ENCODE measurements around the gene ART4.

ART4 gene

DNA sequence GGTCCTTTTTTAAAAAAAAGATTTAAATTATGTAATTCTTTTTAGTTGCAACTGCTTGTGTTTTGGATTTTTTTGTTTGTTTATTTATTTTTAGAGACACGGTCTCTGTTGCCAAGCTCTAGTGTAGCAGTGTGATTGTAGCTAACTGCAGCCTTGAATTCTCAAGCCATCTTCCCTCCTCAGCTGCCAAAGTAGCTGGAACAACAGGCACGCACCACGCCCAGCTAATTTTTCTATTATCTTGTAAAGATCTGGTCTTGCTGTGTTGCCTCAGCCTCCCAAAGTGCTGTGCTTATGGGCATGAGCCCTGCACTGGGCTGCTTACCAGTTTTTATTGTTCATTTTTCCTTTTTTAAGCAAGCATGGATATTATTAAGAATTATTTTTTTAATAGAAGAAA is 10.6 kb upstream of the ART4 start:
- no peak for TF ChIP-seq EZH2phosphoT487 (IDR thresholded peaks at IDR 0.05; ENCODE audit: low read length)
- TF ChIP-seq, protein P1, sequence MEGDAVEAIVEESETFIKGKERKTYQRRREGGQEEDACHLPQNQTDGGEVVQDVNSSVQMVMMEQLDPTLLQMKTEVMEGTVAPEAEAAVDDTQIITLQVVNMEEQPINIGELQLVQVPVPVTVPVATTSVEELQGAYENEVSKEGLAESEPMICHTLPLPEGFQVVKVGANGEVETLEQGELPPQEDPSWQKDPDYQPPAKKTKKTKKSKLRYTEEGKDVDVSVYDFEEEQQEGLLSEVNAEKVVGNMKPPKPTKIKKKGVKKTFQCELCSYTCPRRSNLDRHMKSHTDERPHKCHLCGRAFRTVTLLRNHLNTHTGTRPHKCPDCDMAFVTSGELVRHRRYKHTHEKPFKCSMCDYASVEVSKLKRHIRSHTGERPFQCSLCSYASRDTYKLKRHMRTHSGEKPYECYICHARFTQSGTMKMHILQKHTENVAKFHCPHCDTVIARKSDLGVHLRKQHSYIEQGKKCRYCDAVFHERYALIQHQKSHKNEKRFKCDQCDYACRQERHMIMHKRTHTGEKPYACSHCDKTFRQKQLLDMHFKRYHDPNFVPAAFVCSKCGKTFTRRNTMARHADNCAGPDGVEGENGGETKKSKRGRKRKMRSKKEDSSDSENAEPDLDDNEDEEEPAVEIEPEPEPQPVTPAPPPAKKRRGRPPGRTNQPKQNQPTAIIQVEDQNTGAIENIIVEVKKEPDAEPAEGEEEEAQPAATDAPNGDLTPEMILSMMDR (IDR thresholded peaks at IDR 0.05; ENCODE audit: low read length): no peak
- TF ChIP-seq EZH2 (optimal IDR thresholded peaks at IDR 0.05; ENCODE audit: low read depth, low read length): no peak
- H3K27ac ChIP-seq (ENCODE audit: low read length): no peak overlapping the region
- H3K9ac ChIP-seq (ENCODE audit: low read length): no peak overlapping the region
- no peak overlapping the region for H3K4me3 ChIP-seq (ENCODE audit: low read length)
- no peak overlapping the region for H2AFZ ChIP-seq (ENCODE audit: low read length)
- H3K36me3 ChIP-seq (replicated peaks; ENCODE audit: insufficient read depth, low read length): no peaks in the 10 kb centered on the region
- H4K20me1 ChIP-seq (ENCODE audit: insufficient read depth, low read length): no peaks in the 10 kb centered on the region
- H3K27me3 ChIP-seq (replicated peaks; ENCODE audit: insufficient read depth, low read length): no peaks in the 10 kb centered on the region
- H3K4me2 ChIP-seq (ENCODE audit: low read depth, low read length): no peak overlapping the region
- H3K9me3 ChIP-seq (replicated peaks; ENCODE audit: insufficient read depth, low read length): no peaks in the 10 kb centered on the region
- peaks cover 16% of the 10 kb centered on the region for H3K4me1 ChIP-seq (ENCODE audit: low read length)
- H3K9me2 ChIP-seq (replicated peaks; ENCODE audit: insufficient read depth, low read length): no peaks in the 10 kb centered on the region
- no peaks in the 10 kb centered on the region for H3K79me2 ChIP-seq (ENCODE audit: low read length)
- no peak for DNase-seq
- peaks cover 11% of the 10 kb centered on the region; the same call in 1 of the 2 replicates for H3F3A ChIP-seq (ENCODE audit: insufficient read depth, low read length)

DNA sequence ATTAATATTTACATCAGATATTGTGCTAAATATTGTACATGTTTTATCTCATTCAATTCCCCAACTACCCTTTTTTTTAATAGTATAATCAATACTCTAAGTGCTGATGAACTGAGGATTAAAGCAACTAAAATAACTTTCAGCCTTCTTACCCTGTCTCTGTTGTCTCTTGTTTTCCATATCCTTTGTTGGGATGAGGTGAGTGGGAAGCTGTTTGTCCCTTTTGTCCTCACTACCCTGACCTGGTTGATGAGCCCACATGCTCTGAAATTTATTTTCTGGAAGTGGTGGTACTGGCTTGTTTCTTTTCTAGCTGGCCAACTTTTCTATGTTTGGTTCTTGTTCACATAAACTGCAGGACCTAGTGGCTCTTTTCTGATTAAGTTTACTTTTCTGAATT is 9.6 kb upstream of the ART4 start:
- no peak overlapping the region for H3K27ac ChIP-seq (ENCODE audit: low read length)
- no peak for DNase-seq

DNA sequence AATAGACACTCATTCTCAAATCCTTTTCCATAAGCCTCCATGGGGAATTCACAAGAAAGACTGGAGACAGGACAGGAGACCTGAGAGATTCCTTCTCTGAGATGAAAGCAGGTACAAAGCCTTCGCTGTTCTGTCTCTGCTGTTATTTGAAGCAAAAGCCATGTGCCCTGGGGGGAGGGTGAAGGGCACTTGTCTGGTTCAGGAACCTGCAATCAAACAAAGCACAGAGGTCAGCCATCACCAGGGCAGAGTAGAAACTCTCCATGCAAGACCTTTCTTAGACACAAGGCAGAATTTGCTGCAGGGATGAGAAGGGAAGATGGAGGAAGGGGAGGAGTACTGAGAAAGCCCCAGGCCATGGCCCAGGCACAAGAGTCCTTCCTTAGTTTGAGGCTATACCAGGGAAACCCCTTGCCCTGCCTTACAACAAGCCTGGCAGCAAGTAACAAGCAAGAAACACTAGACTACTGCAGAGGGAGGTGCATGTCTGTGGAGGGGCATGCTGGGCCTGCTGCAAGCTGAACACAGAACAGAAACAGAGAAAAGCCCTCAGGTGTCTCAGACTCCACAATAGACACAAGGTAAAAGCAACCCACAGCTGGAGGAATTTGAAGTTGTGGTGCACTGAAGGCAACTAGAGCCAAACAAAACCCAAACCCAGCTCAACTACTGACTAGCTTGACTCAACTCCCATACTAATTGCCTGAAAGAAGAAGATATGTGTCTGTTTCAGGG is 7.8 kb upstream of the ART4 start:
- peak overlapping the region; percentile 68 for H3K27ac ChIP-seq (ENCODE audit: low read length)
- no peaks in the 10 kb centered on the region for H3K9me3 ChIP-seq (replicated peaks; ENCODE audit: insufficient read depth, low read length)
- H3K9me2 ChIP-seq (replicated peaks; ENCODE audit: insufficient read depth, low read length): no peaks in the 10 kb centered on the region
- peak overlapping the region; percentile 83 for H2AFZ ChIP-seq (ENCODE audit: low read length)
- no peaks in the 10 kb centered on the region for H3K79me2 ChIP-seq (ENCODE audit: low read length)
- no peak overlapping the region for H3K4me3 ChIP-seq (ENCODE audit: low read length)
- TF ChIP-seq EZH2 (optimal IDR thresholded peaks at IDR 0.05; ENCODE audit: low read depth, low read length) (no peak), EZH2phosphoT487 (IDR thresholded peaks at IDR 0.05; ENCODE audit: low read length) (no peak)
- TF ChIP-seq, protein P1 (IDR thresholded peaks at IDR 0.05; ENCODE audit: low read length): no peak
- H3K27me3 ChIP-seq (replicated peaks; ENCODE audit: insufficient read depth, low read length): no peaks in the 10 kb centered on the region
- H3K36me3 ChIP-seq (replicated peaks; ENCODE audit: insufficient read depth, low read length): no peaks in the 10 kb centered on the region
- peaks cover 16% of the 10 kb centered on the region for H3K4me1 ChIP-seq (ENCODE audit: low read length)
- DNase-seq: peak; percentile 88
- H4K20me1 ChIP-seq (ENCODE audit: insufficient read depth, low read length): no peaks in the 10 kb centered on the region
- peak overlapping the region; percentile 4; the same call in 1 of the 2 replicates for H3K9ac ChIP-seq (ENCODE audit: low read length)
- peaks cover 11% of the 10 kb centered on the region; the same call in 1 of the 2 replicates for H3F3A ChIP-seq (ENCODE audit: insufficient read depth, low read length)
- peak overlapping the region; percentile 32; the same call in 1 of the 2 replicates for H3K4me2 ChIP-seq (ENCODE audit: low read depth, low read length)

More for the DNA sequence above, 9.6 kb upstream of the ART4 start:
- no peak overlapping the region for H2AFZ ChIP-seq (ENCODE audit: low read length)
- no peaks in the 10 kb centered on the region for H4K20me1 ChIP-seq (ENCODE audit: insufficient read depth, low read length)
- H3K9me2 ChIP-seq (replicated peaks; ENCODE audit: insufficient read depth, low read length): no peaks in the 10 kb centered on the region
- no peak overlapping the region for H3K4me2 ChIP-seq (ENCODE audit: low read depth, low read length)
- H3K9ac ChIP-seq (ENCODE audit: low read length): no peak overlapping the region
- H3K27me3 ChIP-seq (replicated peaks; ENCODE audit: insufficient read depth, low read length): no peaks in the 10 kb centered on the region
- H3K9me3 ChIP-seq (replicated peaks; ENCODE audit: insufficient read depth, low read length): no peaks in the 10 kb centered on the region
- peaks cover 11% of the 10 kb centered on the region; the same call in 1 of the 2 replicates for H3F3A ChIP-seq (ENCODE audit: insufficient read depth, low read length)
- no peaks in the 10 kb centered on the region for H3K36me3 ChIP-seq (replicated peaks; ENCODE audit: insufficient read depth, low read length)
- peaks cover 16% of the 10 kb centered on the region for H3K4me1 ChIP-seq (ENCODE audit: low read length)
- TF ChIP-seq, protein P1 (IDR thresholded peaks at IDR 0.05; ENCODE audit: low read length): no peak
- TF ChIP-seq EZH2 (optimal IDR thresholded peaks at IDR 0.05; ENCODE audit: low read depth, low read length): no peak
- no peak for TF ChIP-seq EZH2phosphoT487 (IDR thresholded peaks at IDR 0.05; ENCODE audit: low read length)
- no peak overlapping the region for H3K4me3 ChIP-seq (ENCODE audit: low read length)
- no peaks in the 10 kb centered on the region for H3K79me2 ChIP-seq (ENCODE audit: low read length)

Data from MM.1S (cell line).